GM19397 (cell line): Measurements from ENCODE around the gene HOXC10.

Experiments
- ATAC-seq: cut with Tn5 transposase; IDR thresholded peaks from one replicate; pipeline ENCODE4 v1.9.1; 2021; ENCODE audit warnings: mild to moderate bottlenecking, moderate library complexity; ENCODE audit not compliant: unreplicated experiment

HOXC10 gene

DNA sequence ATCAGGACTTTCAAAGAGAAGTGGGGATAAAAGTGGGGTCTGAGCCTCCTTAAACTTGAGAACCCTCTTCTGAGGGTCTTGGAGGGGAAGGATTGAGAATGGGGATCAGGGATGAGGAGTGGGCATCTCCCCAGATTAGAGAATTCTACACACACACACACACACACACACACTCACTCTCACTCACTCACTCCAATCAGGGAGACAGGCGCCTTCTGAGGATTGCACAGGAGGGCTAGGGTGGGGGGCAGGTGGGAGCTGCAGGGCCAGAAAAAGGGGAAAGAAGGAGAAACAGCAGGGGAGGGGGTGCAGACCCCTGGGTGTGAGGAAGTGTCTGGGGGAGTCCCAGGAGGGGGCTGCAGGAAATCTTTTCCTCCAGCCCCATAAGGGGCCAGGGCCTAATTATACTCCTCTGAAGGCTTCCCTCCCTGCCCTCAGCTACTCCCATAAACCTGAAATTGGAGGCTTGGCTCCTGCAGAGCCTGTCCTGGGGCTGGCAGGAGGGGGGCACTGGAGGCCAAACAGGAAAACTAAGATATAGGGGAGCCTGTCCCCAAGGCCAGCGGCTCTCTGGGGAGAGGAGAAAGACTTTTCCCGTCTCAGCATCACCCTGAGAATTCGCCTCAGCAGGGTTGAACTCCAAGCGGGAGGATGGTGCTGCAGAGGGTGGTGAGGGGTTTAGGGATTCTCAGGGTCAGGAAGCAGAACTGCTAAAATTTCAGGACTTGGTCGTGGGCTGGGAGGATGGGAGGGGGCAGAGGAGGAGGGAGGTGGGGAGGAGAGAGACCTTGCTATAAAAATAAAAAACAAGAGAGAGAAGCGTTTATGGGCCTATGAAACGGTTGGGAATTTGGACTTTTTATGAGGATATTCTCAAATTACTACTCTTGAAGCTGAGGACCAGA lies 16.6 kb downstream of the HOXC10 start:
- no peak for ATAC-seq

DNA sequence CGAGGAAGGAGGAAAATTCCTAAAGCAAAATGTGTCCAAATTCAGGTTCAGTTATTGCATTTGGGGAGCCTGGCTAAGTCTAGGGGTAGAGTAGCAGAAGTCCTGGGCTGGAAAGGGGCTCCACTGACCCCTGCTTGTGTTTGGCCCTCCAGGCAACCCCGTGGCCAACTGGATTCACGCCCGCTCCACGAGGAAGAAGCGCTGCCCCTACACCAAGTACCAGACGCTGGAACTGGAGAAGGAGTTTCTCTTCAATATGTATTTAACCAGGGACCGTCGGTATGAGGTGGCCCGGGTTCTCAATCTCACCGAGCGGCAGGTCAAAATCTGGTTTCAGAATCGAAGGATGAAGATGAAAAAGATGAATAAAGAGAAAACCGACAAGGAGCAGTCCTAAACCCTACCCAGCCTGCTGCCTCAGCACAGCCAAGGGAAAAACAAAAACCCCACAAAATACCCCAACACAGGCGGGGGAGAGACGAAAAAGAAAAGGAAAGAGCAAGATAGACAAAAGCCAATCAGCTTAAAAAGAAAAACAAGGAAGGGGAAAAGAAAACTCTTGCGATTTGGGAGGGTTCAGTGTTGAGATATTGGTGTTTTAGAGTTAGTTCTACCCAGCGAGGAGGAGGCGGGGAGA lies 17.4 kb downstream of the HOXC10 start:
- ATAC-seq, result no peak

DNA sequence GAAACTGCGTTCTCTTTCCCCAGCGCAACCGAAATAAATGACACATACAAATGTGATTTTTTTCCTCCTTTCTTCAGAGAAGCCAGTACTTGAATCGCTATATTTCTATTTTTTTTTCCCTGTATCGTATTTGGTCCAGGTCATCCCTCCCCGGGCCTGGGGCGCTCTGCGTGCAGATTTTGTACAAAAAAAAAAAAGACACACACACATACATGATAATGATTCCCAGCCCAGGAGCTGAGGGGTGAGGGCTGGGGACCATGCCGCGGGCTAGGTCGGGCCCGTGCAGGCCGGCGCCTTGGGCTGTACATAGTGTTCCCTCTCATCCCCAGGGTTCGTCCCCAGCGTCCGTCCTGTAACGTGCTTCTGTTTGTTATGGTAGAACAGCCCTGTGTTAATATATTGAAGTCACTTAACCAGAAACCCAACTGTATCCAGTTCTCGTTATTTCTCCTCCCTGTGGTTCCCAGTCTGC lies 18.0 kb downstream of the HOXC10 start:
- ATAC-seq, result no peak

DNA sequence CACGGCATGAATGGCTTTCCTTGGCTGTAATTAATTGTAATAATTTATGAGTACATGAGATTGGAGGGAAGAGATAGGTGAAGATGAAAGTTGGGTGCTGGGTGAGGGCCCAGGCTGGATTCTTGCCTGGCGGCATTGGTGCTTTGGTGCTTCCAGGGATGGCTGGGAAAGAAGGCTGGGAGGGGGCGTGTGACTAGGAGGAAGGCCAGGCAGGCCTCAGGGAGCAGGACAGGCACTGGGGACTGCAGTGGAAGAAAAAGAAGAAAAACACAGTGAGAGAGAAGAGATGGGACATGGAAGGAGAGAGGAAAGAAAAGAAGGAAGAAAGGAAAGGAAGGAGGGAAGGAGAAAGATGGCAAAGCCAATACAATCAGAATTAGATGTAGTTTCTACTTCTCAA lies 18.7 kb downstream of the HOXC10 start:
- ATAC-seq, result no peak

DNA sequence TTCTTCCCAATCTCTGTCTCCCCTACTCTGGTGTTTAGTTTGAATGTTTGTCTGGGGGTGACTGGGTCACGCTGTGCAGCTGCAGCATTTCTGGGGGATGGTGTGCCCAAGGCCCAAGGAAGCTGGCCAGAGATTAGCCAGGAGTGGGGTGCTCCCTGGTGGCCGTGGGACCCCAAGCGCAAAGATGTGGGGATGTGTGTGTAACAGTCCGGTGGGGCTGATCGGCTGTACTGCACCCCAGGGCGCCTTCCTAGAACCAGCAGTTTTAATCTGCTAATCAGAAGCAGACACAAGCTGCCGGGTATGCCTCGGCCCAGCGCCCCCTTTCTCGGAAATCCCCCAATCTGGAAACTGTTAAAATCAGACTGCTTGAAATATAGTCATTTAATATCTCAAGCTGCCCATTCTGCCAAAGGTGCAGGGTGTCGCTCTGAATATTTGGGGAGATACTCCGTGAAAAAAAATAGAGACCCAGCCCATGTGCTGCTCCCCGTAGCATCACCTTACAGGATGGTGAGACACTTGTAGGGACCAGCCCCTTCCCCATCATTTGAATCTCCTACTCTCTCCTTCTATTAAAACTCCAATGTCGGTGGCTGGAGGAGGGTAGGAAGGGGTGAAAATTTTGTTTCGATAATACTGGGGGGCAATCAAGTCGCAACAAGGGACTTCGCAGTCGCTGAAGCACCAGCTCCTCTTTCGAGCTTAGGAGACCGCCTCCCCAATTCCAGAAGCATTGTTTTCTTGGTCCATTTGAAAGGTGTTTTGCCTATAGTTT lies 19.3 kb downstream of the HOXC10 start:
- ATAC-seq, result no peak

DNA sequence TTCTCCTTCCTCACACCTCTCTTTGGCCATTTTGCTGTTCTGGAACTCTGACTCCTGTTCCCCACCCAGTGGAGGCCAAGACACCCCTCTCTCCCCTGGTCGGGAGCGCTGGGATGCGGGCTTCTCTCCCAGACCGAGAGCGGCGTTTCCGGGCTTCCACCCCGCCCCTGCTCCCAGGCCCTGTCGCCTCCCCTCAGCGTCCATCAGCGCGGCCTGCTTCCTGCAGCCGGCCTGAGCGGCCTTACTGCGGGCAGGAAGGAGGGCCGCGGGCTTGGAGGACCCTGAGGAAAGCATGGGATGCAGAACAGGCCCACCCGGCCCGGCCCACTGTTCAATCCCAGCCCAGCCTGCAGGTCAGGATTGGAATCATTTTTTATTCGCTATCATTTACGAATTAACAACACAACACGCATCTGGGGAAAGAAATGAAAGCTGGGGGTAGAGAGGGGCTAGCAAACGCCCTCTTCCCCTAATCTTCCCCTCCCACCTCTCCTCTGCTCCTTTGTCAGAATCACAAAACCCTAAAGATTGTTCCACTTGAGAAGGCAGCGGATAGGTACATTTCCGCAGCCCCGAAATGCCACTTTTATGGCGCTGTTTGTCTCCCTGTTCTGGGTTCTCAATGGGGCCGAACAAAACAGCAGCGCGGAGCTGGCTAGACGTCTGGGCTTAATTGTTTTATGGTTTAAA lies 20.0 kb downstream of the HOXC10 start:
- ATAC-seq, result no peak

DNA sequence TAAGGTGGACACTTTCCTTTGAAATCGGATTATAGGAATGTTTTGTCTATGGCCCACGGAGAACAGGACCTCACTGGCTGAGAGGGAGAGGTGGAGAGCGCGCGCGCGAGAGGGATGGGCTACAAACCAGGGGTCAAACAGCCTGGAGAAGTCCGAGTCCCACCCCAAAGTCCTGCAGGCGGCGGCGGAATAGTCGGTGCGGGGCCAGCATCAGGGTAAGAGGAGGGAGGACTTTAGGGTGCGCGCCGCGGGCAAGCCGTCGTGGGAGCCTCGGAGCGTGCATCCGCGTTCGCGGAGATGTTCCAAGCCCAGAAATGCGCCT lies 20.5 kb downstream of the HOXC10 start:
- ATAC-seq, result no peak

DNA sequence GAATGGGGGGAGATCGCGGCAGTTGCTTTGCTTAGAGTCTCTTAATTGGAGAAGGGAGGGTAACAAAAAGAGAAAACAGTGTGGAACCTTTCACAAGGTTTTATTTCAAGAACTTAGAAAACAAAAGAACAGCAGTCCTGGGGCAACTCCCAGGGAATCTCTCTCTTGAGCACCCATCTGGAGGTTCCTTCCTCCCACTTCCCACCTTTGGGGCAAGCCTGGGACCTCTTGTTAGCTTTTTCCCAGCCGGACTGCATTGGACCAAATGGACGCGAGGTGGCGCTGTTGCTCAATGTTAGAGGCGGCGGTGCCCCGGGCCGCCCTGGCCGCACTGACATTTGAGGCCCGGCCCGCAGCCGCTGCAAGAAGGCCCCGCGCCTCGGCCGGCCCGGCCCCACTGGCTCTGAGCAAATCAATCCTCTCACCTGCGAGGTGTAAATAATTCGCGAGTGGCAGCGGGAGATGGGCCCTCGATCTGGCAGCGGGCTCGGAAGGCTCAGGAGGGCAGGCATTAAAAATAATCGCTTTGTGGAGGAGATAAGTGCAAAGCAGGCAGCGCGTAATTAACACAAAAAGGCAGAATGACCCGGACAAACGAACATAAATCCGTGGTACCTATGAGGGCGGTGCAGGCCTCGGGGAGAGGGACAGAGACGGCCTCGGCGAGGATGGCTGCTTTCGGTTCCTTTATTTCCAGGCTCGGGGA lies 21.1 kb downstream of the HOXC10 start:
- ATAC-seq, result peak; percentile 77

DNA sequence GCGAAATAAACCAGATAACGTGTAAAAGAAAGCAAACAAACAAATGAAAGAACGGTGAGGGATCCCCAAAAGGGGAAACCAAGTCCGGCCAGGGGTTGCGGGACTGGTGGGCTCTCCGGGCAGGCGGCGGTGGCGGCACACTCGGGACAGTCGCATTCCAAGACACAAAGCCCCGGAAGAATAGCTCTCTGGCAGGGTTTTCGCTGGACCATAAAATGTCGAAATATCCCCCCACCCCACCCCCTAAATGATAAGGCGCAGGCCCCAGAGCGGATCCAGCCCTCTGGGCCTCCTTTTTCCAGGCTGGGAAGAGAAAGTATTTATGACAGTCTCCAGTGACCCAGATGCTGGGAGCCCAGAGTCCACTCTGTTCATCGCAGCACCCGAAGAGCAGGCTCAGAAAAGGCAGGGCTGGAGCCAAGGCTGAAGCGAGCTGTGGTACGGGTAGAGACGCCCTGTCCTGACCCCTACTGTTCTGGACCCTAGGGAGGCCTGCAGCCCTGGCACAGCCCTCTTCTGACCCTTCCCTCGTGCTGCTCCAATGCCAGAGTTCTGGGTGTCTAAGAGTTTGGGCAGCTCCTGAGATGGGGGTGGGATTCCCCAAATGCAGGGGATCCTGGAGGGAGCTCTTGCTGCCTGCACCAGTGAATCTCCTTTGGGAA lies 21.7 kb downstream of the HOXC10 start:
- ATAC-seq, result no peak

DNA sequence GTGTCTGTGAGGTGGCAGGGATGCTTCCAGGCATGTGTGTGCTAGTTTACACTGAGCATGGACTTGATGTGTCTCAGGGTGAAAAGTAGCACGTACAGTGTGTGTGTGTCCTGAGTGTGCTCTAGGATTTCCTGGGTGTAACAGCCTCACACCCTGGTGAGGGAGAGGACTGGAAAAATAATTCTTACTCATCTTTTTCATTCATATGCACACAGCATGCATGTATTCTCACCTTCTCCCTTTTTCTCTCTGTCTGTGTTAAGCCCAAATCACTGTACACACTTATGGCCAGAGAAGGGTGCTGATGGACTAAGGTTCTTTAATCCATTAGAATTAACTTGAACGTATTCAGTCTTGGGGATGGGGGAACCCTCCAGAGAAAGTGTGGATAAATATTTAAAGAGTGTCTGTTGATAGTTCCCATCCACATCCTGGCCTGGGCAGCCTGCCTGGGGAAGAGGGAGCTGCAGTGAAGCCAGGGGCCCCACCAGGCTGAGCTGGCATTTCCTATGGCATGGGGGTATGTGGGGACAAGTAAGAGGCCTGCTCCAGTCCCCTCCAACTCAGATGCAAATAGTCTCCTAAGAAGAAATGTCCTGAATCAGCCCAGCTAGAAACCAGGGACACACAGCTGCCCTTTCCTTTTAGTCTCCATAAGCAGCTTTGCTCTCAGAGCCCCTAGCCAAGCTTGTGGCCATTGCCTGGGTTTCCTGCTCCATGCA lies 22.8 kb downstream of the HOXC10 start:
- ATAC-seq, result no peak

DNA sequence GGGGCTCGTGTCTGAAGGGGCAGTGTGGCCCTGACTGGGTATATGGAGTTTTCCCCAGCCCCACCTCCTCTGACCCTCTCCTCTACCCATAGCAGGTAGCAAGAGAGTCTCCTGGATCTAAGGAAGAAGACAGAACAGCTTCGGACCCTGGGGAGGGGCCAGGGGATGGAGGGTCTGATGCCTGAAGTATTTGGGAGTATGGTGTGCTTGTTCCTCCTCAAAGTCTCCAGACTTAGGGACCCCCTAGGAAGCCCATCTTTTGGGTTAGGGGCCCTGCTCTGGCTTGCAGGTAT lies 23.3 kb downstream of the HOXC10 start:
- ATAC-seq, result no peak

DNA sequence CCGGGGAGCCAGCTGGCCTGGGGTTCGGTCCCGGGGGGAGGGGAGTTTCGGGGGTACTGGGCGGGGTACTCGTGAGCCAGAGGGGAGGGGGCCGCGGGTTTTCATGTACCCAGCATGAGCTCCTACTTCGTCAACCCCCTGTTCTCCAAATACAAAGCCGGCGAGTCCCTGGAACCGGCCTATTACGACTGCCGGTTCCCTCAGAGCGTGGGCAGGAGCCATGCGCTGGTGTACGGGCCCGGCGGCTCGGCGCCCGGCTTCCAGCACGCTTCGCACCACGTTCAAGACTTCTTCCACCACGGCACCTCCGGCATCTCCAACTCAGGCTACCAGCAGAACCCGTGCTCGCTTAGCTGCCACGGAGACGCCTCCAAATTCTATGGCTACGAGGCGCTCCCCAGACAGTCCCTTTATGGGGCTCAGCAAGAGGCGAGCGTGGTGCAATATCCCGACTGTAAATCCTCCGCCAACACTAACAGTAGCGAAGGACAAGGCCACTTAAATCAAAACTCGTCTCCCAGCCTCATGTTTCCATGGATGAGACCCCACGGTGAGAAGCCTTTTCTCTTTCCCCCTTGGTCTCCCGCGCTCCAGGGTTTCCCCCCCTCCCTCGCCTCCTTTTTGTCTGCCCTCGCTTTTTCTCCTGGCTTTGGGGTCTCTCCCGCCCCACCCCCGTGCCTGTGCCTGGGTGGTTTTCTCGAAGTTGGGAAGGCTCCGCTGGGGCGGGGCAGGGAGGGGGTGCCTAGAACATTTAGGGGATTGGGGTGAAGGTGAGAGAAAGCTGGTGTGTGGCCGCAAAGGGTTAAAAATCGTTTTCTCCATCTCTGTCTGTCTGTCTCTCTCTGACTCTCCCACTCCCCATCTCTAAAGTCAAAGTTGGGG lies 24.5 kb downstream of the HOXC10 start:
- no peak for ATAC-seq

DNA sequence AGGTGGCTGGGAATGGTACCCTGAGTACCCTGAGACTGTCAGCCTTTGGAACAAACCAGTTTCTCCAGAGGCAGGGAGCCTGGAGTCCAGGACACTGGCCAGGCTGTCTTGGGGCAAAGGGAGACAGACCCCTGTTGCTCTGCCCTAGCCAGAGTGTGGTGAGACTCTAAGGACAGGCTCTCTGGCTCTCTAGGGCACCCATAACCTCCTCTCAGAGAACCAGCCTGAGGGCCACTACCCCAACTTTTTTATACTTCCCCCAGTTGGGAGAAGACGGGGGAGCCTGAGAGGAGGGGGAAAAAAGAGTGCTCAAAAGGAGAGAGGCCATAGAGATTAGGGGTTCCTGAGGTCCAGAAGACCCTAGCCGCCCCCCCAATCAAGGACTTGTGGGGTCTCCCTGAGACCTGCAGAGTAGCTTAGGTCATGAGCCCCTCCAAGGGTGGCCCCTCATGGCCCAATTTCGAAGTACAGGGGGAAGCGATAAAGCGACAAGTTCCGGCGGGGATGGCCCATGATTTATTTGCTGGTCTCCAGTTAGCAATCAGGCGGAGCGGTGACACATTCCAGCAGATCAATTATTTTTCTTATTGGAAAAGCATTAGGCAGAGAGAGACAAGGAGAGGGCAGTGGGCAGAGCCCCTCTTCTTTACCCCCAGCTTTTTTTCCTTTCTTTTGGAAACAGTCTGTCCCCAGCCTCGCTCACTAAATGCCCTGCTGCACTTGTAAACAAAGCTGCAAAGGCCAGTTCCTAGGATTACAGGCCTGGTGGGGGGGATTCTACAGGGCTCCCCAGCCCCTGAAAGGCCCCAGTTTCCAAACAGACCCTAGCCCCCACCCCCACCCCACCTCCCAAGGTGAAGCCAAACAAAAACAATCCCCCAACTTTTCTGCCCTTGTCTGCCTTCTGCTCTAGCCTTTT lies 25.4 kb downstream of the HOXC10 start:
- ATAC-seq, result no peak

DNA sequence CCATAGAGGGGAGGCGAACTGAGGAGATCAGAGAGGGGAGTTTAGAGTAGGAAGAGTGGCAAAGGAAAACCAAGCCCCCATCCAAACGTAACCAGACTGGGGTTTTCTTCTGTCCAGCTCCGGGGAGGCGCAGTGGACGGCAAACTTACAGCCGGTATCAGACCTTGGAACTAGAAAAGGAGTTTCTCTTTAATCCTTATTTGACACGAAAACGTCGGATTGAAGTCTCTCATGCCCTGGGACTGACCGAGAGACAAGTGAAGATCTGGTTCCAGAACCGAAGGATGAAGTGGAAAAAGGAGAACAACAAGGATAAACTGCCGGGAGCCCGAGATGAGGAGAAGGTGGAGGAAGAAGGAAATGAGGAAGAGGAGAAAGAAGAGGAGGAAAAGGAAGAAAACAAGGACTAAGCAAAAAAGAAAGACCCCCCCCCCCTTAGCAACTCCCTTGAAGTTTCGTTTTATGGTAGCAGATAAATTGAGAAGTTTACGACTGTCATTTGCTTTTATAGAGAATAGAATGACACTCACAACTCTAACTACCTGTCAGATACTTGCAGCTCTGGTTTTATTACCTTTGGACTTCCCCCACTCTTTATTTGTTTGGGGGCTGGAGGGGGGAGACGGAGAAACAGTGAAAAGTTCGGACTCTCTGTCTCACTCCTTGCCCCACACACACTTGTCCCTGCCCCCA lies 26.2 kb downstream of the HOXC10 start:
- ATAC-seq, result no peak

DNA sequence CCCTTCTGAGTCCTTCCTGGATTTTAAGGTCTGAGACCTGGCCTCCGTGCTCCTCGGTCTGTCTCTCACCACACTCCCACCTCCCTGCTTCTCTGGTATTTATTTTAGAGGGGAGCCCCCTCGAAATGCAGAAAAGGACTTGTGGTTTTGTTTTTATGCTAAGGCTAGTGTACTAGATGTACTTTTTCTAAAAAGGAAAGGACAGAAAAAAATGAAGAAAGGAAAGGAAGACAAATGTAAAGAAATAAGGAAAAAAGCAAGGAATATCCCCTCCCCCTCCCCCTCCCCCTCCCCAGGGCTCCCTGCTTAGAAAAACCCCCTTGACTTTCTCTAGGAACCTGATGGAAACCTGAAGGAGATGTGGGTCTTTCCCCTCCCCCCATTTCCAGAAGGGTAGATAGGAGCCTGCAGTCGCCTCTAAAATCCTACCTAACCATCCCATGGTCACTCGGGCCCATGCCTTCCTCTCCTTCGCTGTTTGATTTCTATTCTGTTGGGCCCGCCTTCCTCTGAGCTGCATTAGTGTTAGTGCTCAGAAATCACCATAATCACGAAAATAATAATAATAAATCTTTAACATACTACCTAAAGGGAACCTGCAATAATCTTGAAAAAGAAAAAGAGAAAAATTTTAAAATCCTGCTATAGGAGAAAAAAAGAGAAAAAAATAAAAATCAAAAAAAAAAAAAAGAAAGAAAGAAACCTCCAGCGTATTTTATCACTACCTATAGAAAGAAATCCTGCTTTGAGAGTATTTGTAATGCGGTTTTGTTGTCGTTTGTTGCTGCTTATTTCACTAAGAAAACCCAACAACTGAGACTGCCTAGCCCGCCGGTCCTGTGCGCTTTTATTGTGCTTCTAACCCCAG lies 27.0 kb downstream of the HOXC10 start:
- no peak for ATAC-seq
